ENCODE data around the gene FAM120AOS.

GRCh38 chr9:93480262-93480661 lies 26.9 kb upstream of the FAM120AOS start:
- TF ChIP-seq CTCF (IDR thresholded peaks at IDR 0.05; ENCODE audit: low read depth, low read length) (no peak), EZH2phosphoT487 (IDR thresholded peaks at IDR 0.05; ENCODE audit: low read depth) (no peak)

All from OCI-LY3 (cell line).